Body of pancreas (tissue), 4 donors: ENCODE measurements around the gene CAMLG.

ENCODE experiments used
- CTCF ChIP-seq, 7 experiments: fragments of 450-650 bp in 4 of 7; fragments of 200-600 bp in 3 of 7; sonication (generic) in 3 of 7; IDR thresholded peaks; one replicate each; pipeline ENCODE4 v1.5.1; 2016 to 2019; ENCODE audit warnings: antibody characterized with exemption in 7 of 7
- POLR2A ChIP-seq, 3 donors: fragments of 450-650 bp; IDR thresholded peaks; one replicate each; pipeline ENCODE4 v1.6.1; 2016; ENCODE audit warnings: antibody characterized with exemption in 3 of 3, mild to moderate bottlenecking in 2 of 3

- TF ChIP-seq POLR2A (IDR thresholded peaks at IDR 0.05) = no peak
- no peak for TF ChIP-seq CTCF (IDR thresholded peaks at IDR 0.05)
Observed at GRCh38 chr5:134769206-134769605, 30.9 kb downstream of the CAMLG start.
